Epithelial cell of esophagus (primary cell): Measurements from ENCODE around the gene DHH.
"Not testable (repeated sequence)": the region's sequence is repeated elsewhere in the genome, so short reads cannot be mapped to it uniquely, and the experiment has no call there.

Experiments
- DNase-seq: peaks from one replicate; pipeline ENCODE4 v3.0.0; 2010; ENCODE audit warnings: low read depth
- H3K4me3 ChIP-seq: 2 replicates; pipeline ENCODE4 v1.5.1; 2011; ENCODE audit warnings: mild to moderate bottlenecking, low read length, control low read depth
- TF ChIP-seq, protein P1 (sequence below): IDR thresholded peaks from 2 replicates; pipeline ENCODE4 v1.5.1; 2011; ENCODE audit warnings: low read depth, mild to moderate bottlenecking, low read length, control low read depth, inconsistent platforms; ENCODE audit not compliant: insufficient read depth; ENCODE audit errors: missing control alignments

Gene DHH

DNA sequence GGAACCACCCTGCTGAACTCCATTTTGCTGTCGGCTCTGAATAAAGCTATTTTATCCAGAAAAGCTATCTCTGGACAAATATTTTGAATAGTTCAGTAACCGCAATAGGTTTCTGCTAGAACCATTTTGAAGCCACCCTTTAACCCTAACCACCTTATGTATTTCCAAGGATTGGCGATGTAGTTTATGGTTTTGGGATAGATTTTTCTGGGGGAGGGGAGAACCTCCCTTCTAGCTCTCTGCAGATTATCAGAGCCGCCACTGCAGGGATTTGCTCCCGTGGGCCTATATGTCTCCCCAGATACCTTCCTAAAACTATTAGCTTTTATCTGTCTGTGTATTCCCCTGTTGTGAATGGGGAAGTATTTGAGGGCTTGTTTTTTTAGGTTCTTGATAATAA, 38.4 kb upstream of the DHH start:
- no peak for DNase-seq
- H3K4me3 ChIP-seq = no peak overlapping the region
- TF ChIP-seq, protein P1, sequence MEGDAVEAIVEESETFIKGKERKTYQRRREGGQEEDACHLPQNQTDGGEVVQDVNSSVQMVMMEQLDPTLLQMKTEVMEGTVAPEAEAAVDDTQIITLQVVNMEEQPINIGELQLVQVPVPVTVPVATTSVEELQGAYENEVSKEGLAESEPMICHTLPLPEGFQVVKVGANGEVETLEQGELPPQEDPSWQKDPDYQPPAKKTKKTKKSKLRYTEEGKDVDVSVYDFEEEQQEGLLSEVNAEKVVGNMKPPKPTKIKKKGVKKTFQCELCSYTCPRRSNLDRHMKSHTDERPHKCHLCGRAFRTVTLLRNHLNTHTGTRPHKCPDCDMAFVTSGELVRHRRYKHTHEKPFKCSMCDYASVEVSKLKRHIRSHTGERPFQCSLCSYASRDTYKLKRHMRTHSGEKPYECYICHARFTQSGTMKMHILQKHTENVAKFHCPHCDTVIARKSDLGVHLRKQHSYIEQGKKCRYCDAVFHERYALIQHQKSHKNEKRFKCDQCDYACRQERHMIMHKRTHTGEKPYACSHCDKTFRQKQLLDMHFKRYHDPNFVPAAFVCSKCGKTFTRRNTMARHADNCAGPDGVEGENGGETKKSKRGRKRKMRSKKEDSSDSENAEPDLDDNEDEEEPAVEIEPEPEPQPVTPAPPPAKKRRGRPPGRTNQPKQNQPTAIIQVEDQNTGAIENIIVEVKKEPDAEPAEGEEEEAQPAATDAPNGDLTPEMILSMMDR = no peak

GRCh38 chr12:49131894-49132461, 37.4 kb upstream of the DHH start:
- DNase-seq = peak; percentile 28
- H3K4me3 ChIP-seq = peak overlapping the region; percentile 35
- TF ChIP-seq, protein P1 = no peak

- DNase-seq = peak; percentile 89
- TF ChIP-seq, protein P1 = no peak
- H3K4me3 ChIP-seq = peak within 1 kb of the TSS; percentile 97
Observed at GRCh38 chr12:49131051-49131893, 36.7 kb upstream of the DHH start, which contains the start of gene TUBA1B. Gene TUBA1B, minus strand, starts transcription at chr12:49131395. Its CDS starts 95 bp downstream, at chr12:49131300.

- peak overlapping the region; percentile 97 for H3K4me3 ChIP-seq
- DNase-seq = peak; percentile 93
- TF ChIP-seq, protein P1 = peak; percentile 90
Observed at GRCh38 chr12:49130151-49131050, 35.8 kb upstream of the DHH start.

GRCh38 chr12:49129332-49130150, 34.9 kb upstream of the DHH start:
- no peak for DNase-seq
- peak overlapping the region; percentile 97 for H3K4me3 ChIP-seq
- TF ChIP-seq, protein P1 = no peak

- H3K4me3 ChIP-seq, DNase-seq: not testable (repeated sequence)
Observed at GRCh38 chr12:49127971-49128370, 33.4 kb upstream of the DHH start.
